Hypothalamus (tissue), 51 donors: ENCODE results near the gene HSFX3.
"Not testable (repeated sequence)": the region's sequence is repeated elsewhere in the genome, so short reads cannot be mapped to it uniquely, and the experiment has no call there.

Experiments
- DNase-seq, 51 donors: peaks; one replicate each; lab custom pipeline; 2025; lab: John Stamatoyannopoulos, UW

HSFX3 gene

GRCh38 chrX:149545545-149546543, 3.9 kb downstream of the HSFX3 start:
- not testable (repeated sequence) for DNase-seq

- peak in 1 of 51 donors; percentile 2 for DNase-seq
Measured at GRCh38 chrX:149541521-149542047, 8.1 kb downstream of the HSFX3 start.

GRCh38 chrX:149540621-149541520, 8.9 kb downstream of the HSFX3 start, which contains the start of gene EOLA1:
EOLA1 (plus strand) TSS chrX:149541012; CDS start chrX:149545631, 4,619 bp downstream.
- DNase-seq = peak in 45 of 51 donors; percentile 31 to 93 (median 76)

- peak; percentile 40 to 93 (median 82) for DNase-seq
Measured at GRCh38 chrX:149540131-149540620, 9.5 kb downstream of the HSFX3 start.

- peak; percentile 3 to 92 (median 71) for DNase-seq
Measured at GRCh38 chrX:149539283-149540130, 10.2 kb downstream of the HSFX3 start.

- DNase-seq = not testable (repeated sequence)
Measured at GRCh38 chrX:149537474-149537873, 12.2 kb downstream of the HSFX3 start.

- not testable (repeated sequence) for DNase-seq
Measured at GRCh38 chrX:149534926-149535602, 14.7 kb downstream of the HSFX3 start.

- not testable (repeated sequence) for DNase-seq
Measured at GRCh38 chrX:149533999-149534398, 15.7 kb downstream of the HSFX3 start.

GRCh38 chrX:149532868-149533267, 16.9 kb downstream of the HSFX3 start:
- not testable (repeated sequence) for DNase-seq

- DNase-seq = no peak
Measured at GRCh38 chrX:149531599-149531998, 18.1 kb downstream of the HSFX3 start.

- no peak for DNase-seq
Measured at GRCh38 chrX:149528381-149528780, 21.3 kb downstream of the HSFX3 start.

GRCh38 chrX:149527705-149528104, 22.0 kb downstream of the HSFX3 start:
- DNase-seq = peak in 3 of 51 donors; percentile 0 to 10 (median 2)

- not testable (repeated sequence) for DNase-seq
Measured at GRCh38 chrX:149526318-149527033, 23.2 kb downstream of the HSFX3 start.

- not testable (repeated sequence) for DNase-seq
Measured at GRCh38 chrX:149525903-149526302, 23.8 kb downstream of the HSFX3 start.

- peak in 14 of 51 donors; percentile 0 to 21 (median 7) for DNase-seq
Measured at GRCh38 chrX:149525389-149525788, 24.3 kb downstream of the HSFX3 start.

- no peak for DNase-seq
Measured at GRCh38 chrX:149522916-149523315, 26.8 kb downstream of the HSFX3 start.

- no peak for DNase-seq
Measured at GRCh38 chrX:149521438-149521837, 28.3 kb downstream of the HSFX3 start.

- not testable (repeated sequence) for DNase-seq
Measured at GRCh38 chrX:149520636-149521277, 29.0 kb downstream of the HSFX3 start.
